Activated CD4-positive, alpha-beta T cell treated with anti-CD3 and anti-CD28 coated beads for 36 hours (primary cell): ENCODE results near the gene TNFRSF14. TPM values are rescaled to one million over a fixed set of nuclear protein-coding genes. Genes with fewer than 3 reads are reported as not detected.

ENCODE experiments used
- ATAC-seq: fragments of 200-7000 bp; cut with Tn5 transposase; one replicate; pipeline ENCODE4 v1.10.0; 2021; ENCODE audit warnings: mild to moderate bottlenecking, moderate library complexity
- CTCF ChIA-PET: fragments of 350-600 bp; sonication (Branson Sonifier 250); formaldehyde crosslinking; loops from one replicate; lab custom pipeline; 2021; ENCODE audit warnings: antibody characterized with exemption; lab: Charles Lee
- POLR2A ChIA-PET: fragments of 350-600 bp; sonication (Branson Sonifier 250); formaldehyde crosslinking; loops from one replicate; lab custom pipeline; 2021; ENCODE audit warnings: antibody characterized with exemption, inconsistent platforms; lab: Charles Lee
- DNase-seq: peaks from one replicate; pipeline ENCODE4 v3.0.0-alpha.2; 2020
- H3K27ac Mint-ChIP-seq: one replicate; pipeline ENCODE4 v1.8.0; 2021; ENCODE audit warnings: mixed read lengths
- H3K27me3 Mint-ChIP-seq: one replicate; pipeline ENCODE4 v1.8.0; 2021; ENCODE audit warnings: mixed read lengths
- H3K36me3 Mint-ChIP-seq: one replicate; pipeline ENCODE4 v1.8.0; 2021; ENCODE audit warnings: low read depth, mixed read lengths
- H3K4me1 Mint-ChIP-seq: one replicate; pipeline ENCODE4 v1.8.0; 2021; ENCODE audit warnings: mixed read lengths
- H3K4me3 Mint-ChIP-seq: one replicate; pipeline ENCODE4 v1.8.0; 2021; ENCODE audit warnings: mild to moderate bottlenecking, moderate library complexity, mixed read lengths
- H3K9me3 Mint-ChIP-seq: one replicate; pipeline ENCODE4 v1.8.0; 2021; ENCODE audit warnings: low read depth, mixed read lengths
- intact Hi-C, 2 experiments: fragments of 100-400 bp; cut with DNase I in 1 of 2; cut with micrococcal nuclease in 1 of 2; formaldehyde crosslinking; loops; one replicate each; pipeline versions ENCODE4 v1.14.2 to v1.15.1; 2022 to 2024; cut with DNase I, micrococcal nuclease
- total RNA-seq, 2 experiments: library from RNA; stranded (reverse); gene quantifications; one replicate each; pipeline ENCODE4 v1.2.3, GENCODE V29; 2021

The TNFRSF14 gene
- 100 to 1,000 TPM; 135 to 145 TPM for total RNA-seq

- Mint-ChIP-seq H3K9me3 (no peaks in the 10 kb centered on the region), H3K27me3 (no peaks in the 10 kb centered on the region), H3K4me1 (peaks cover 36% of the 10 kb centered on the region), H3K27ac (peak within 1 kb of the TSS; percentile 98), H3K4me3 (peak within 1 kb of the TSS; percentile 98), H3K36me3 (peaks cover 32% of the 10 kb centered on the region)
- CTCF ChIA-PET = interaction anchor here (0.6 to 3.6 kb wide), 6 partner anchors 9 to 255 kb away, joined by 3 to 25 read pairs (median 4); partner anchors contain the start of genes PANK4 and PRXL2B
- intact Hi-C loops = loop anchor here (1.0 to 5.0 kb wide), 8 partner anchors 8 to 231 kb away; partner anchors contain the start of gene PRXL2B (in 1 of the 2)
- ATAC-seq (peak; percentile 61), DNase-seq (peak; percentile 85)
- POLR2A ChIA-PET = interaction anchor here (0.6 to 2.2 kb wide), 6 partner anchors 9 to 31 kb away, joined by 3 to 23 read pairs (median 4); partner anchors contain the start of gene PRXL2B
Measured at GRCh38 chr1:2556277-2556677, at the start of gene TNFRSF14. Gene TNFRSF14, plus strand, starts transcription at chr1:2556371. Its CDS starts 294 bp downstream, at chr1:2556665.

GRCh38 chr1:2506901-2507565 is 49.1 kb upstream of the TNFRSF14 start:
- Mint-ChIP-seq H3K27me3 (no peaks in the 10 kb centered on the region), H3K9me3 (no peaks in the 10 kb centered on the region), H3K4me1 (no peaks in the 10 kb centered on the region), H3K36me3 (peaks cover 6% of the 10 kb centered on the region), H3K27ac (no peak overlapping the region), H3K4me3 (no peak overlapping the region)
- ChIA-PET POLR2A (no interaction called here), CTCF (interaction anchor here (0.7 kb wide), 1 partner anchor 13 kb away, joined by 3 read pairs; no protein-coding TSS in a partner anchor)
- intact Hi-C loops = no loop called here
- ATAC-seq (no peak), DNase-seq (no peak)

GRCh38 chr1:2507744-2508155 is 48.4 kb upstream of the TNFRSF14 start:
- intact Hi-C loops = no loop called here
- Mint-ChIP-seq H3K4me1 (no peaks in the 10 kb centered on the region), H3K27ac (no peak overlapping the region), H3K9me3 (no peaks in the 10 kb centered on the region), H3K4me3 (no peak overlapping the region), H3K36me3 (peaks cover 6% of the 10 kb centered on the region), H3K27me3 (no peaks in the 10 kb centered on the region)
- POLR2A ChIA-PET = interaction anchor here (0.7 kb wide), 1 partner anchor 18 kb away, joined by 3 read pairs; the partner anchor contains the start of gene PANK4
- DNase-seq (no peak), ATAC-seq (no peak)
- CTCF ChIA-PET = no interaction called here

- no peak overlapping the region for H3K4me3 Mint-ChIP-seq
- H3K4me1 Mint-ChIP-seq = no peaks in the 10 kb centered on the region
- ChIA-PET POLR2A (interaction anchor here (0.7 kb wide), 1 partner anchor 18 kb away, joined by 3 read pairs; the partner anchor contains the start of gene PANK4), CTCF (interaction anchor here (0.6 kb wide), 1 partner anchor 82 kb away, joined by 3 read pairs; no protein-coding TSS in a partner anchor)
- no peak for DNase-seq
- H3K9me3 Mint-ChIP-seq = no peaks in the 10 kb centered on the region
- peaks cover 6% of the 10 kb centered on the region for H3K36me3 Mint-ChIP-seq
- intact Hi-C loops = no loop called here
- H3K27ac Mint-ChIP-seq = no peak overlapping the region
- H3K27me3 Mint-ChIP-seq = no peaks in the 10 kb centered on the region
- ATAC-seq = no peak
Measured at GRCh38 chr1:2508180-2508579, 48.0 kb upstream of the TNFRSF14 start.

GRCh38 chr1:2508751-2509150 is 47.4 kb upstream of the TNFRSF14 start:
- Mint-ChIP-seq H3K9me3 (no peaks in the 10 kb centered on the region), H3K4me3 (no peak overlapping the region), H3K27ac (no peak overlapping the region), H3K27me3 (no peaks in the 10 kb centered on the region), H3K36me3 (peaks cover 9% of the 10 kb centered on the region), H3K4me1 (no peaks in the 10 kb centered on the region)
- ATAC-seq (no peak), DNase-seq (no peak)
- intact Hi-C loops = no loop called here
- CTCF ChIA-PET = interaction anchor here (0.6 kb wide), 1 partner anchor 81 kb away, joined by 3 read pairs; no protein-coding TSS in a partner anchor
- POLR2A ChIA-PET = no interaction called here

- intact Hi-C loops = no loop called here
- Mint-ChIP-seq H3K9me3 (no peaks in the 10 kb centered on the region), H3K4me3 (no peak overlapping the region), H3K36me3 (peaks cover 10% of the 10 kb centered on the region), H3K27me3 (no peaks in the 10 kb centered on the region), H3K27ac (no peak overlapping the region), H3K4me1 (no peaks in the 10 kb centered on the region)
- POLR2A ChIA-PET = no interaction called here
- DNase-seq (no peak), ATAC-seq (no peak)
- CTCF ChIA-PET = no interaction called here
Measured at GRCh38 chr1:2509589-2509988, 46.6 kb upstream of the TNFRSF14 start.

- ATAC-seq (no peak), DNase-seq (no peak)
- no peak overlapping the region for H3K27ac Mint-ChIP-seq
- intact Hi-C loops = no loop called here
- ChIA-PET POLR2A (no interaction called here), CTCF (no interaction called here)
- no peak overlapping the region for H3K4me3 Mint-ChIP-seq
- H3K4me1 Mint-ChIP-seq = no peaks in the 10 kb centered on the region
- no peaks in the 10 kb centered on the region for H3K9me3 Mint-ChIP-seq
- no peaks in the 10 kb centered on the region for H3K27me3 Mint-ChIP-seq
- peaks cover 10% of the 10 kb centered on the region for H3K36me3 Mint-ChIP-seq
Measured at GRCh38 chr1:2510366-2511155, 45.6 kb upstream of the TNFRSF14 start.

GRCh38 chr1:2512862-2513421 is 43.2 kb upstream of the TNFRSF14 start:
- ATAC-seq = no peak
- POLR2A ChIA-PET = no interaction called here
- no peaks in the 10 kb centered on the region for H3K27me3 Mint-ChIP-seq
- intact Hi-C loops = no loop called here
- DNase-seq = no peak
- CTCF ChIA-PET = no interaction called here
- no peaks in the 10 kb centered on the region for H3K4me1 Mint-ChIP-seq
- H3K36me3 Mint-ChIP-seq = peaks cover 12% of the 10 kb centered on the region
- H3K9me3 Mint-ChIP-seq = no peaks in the 10 kb centered on the region
- H3K27ac Mint-ChIP-seq = no peak overlapping the region
- H3K4me3 Mint-ChIP-seq = no peak overlapping the region

GRCh38 chr1:2513939-2514652 is 42.1 kb upstream of the TNFRSF14 start:
- DNase-seq (no peak), ATAC-seq (no peak)
- Mint-ChIP-seq H3K4me3 (no peak overlapping the region), H3K36me3 (peaks cover 19% of the 10 kb centered on the region), H3K27ac (no peak overlapping the region), H3K9me3 (no peaks in the 10 kb centered on the region), H3K27me3 (no peaks in the 10 kb centered on the region), H3K4me1 (no peaks in the 10 kb centered on the region)
- ChIA-PET POLR2A (no interaction called here), CTCF (no interaction called here)
- intact Hi-C loops = no loop called here

GRCh38 chr1:2514863-2515762 is 41.1 kb upstream of the TNFRSF14 start:
- Mint-ChIP-seq H3K27me3 (no peaks in the 10 kb centered on the region), H3K4me1 (no peaks in the 10 kb centered on the region), H3K4me3 (no peak overlapping the region), H3K9me3 (no peaks in the 10 kb centered on the region), H3K36me3 (peaks cover 17% of the 10 kb centered on the region), H3K27ac (no peak overlapping the region)
- CTCF ChIA-PET = no interaction called here
- DNase-seq (no peak), ATAC-seq (no peak)
- intact Hi-C loops = no loop called here
- POLR2A ChIA-PET = no interaction called here
